Left cardiac atrium (tissue), 4 donors: ENCODE results near the gene TRAPPC2L. TPM values are rescaled to one million over a fixed set of nuclear protein-coding genes. Genes with fewer than 3 reads are reported as not detected.
"Not testable (repeated sequence)": the region's sequence is repeated elsewhere in the genome, so short reads cannot be mapped to it uniquely, and the experiment has no call there.

Source experiments
- ATAC-seq, 2 donors: fragments of 200-7000 bp; cut with Tn5 transposase; one replicate each; pipeline ENCODE4 v1.9.1; 2020; ENCODE audit warnings: mild to moderate bottlenecking in 2 of 2, moderate library complexity in 2 of 2
- DNase-seq: peaks from one replicate; pipeline ENCODE4 v3.0.0-alpha.2; 2020
- intact Hi-C, 2 donors: fragments of 100-400 bp; cut with DNase I; formaldehyde crosslinking; loops; one replicate each; pipeline versions ENCODE4 v1.14.1 to v1.15.1; 2022 to 2023
- total RNA-seq, 2 donors: library from RNA; stranded (reverse); fragmentation: NEBNext Ultra II Directional; extraction: Animal tissue kit (Norgen Biotek cat#: 25700); gene quantifications; one replicate each; pipeline ENCODE4 v1.2.1, GENCODE V29; 2021
- donor health status: DM: no; HTN: yes; CAD: no.
- donor health status: DM: no; HTN: yes; CAD: no; lungs with severe emphysema.
- donor health status: DM: yes; HTN: yes; CAD: no.
- donor health status: Dilated cardiomyopathy.

TRAPPC2L gene
- total RNA-seq, 2 donors from 2014 or later, result 46.0 to 54.3 TPM

GRCh38 chr16:88816736-88817535 lies 40.0 kb upstream of the TRAPPC2L start:
- intact Hi-C loops, result loop anchor here (2.0 to 10.0 kb wide), 3 partner anchors 348 to 398 kb away; partner anchors contain the start of gene ZNF778 (in 1 of the 2)
- ATAC-seq (no peak), DNase-seq (no peak)

GRCh38 chr16:88817785-88818574 lies 38.9 kb upstream of the TRAPPC2L start:
- DNase-seq, result no peak
- intact Hi-C loops, result loop anchor here (2.0 to 10.0 kb wide), 3 partner anchors 347 to 397 kb away; partner anchors contain the start of gene ZNF778 (in 1 of the 2)
- ATAC-seq, result no peak

DNA sequence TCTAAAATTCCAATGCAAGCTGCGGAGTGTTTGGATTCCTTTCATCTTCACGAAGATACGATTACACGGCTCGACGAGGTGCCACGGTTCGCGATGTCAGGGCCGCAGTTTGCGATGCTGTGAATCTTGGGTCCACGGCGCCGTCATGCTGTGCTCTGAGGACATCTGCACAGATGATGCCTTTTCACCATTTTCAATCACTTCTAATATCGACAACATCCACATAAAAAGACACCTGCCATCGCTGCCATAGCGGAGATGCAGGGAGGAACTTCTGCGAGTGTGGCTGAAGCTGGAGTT lies 38.4 kb upstream of the TRAPPC2L start:
- ATAC-seq (no peak), DNase-seq (no peak)
- intact Hi-C loops, result loop anchor here (10.0 kb wide), 2 partner anchors 346 to 396 kb away; partner anchors contain the start of gene ZNF778 (in 1 of the 2)

GRCh38 chr16:88819126-88819525 lies 37.8 kb upstream of the TRAPPC2L start:
- intact Hi-C loops, result loop anchor here (10.0 kb wide), 2 partner anchors 346 to 396 kb away; partner anchors contain the start of gene ZNF778 (in 1 of the 2)
- ATAC-seq (no peak), DNase-seq (no peak)

DNA sequence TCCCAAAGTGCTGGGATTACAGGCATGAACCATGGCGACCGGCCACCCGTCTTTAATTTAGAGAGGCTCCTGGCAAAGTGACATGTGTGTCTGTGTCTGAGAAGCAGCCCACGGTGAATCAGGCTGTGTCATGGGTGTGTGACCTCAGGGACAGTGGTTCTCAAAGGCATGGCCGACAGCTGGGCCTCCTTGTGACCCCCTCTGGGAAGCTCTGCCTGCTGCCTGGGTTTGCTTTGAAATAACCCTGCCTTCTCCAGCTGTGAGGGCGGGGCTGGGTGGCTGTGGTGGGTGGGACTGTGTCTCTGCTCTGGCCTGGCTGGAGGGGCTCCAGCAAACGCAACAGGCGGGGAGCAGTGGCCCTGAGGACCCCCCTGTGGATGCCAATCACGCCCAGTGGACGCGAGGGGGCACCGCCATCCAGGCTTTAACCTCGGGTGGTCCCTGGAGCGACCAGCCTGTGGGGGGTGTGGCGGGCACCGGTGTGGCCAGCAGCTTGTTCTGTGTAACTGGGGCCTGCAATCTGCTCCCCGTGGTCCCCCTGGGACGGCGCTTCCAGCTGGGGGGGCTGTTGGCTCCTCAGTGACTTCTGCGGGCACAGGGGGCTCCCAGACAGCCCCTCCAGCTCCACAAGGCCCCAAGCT lies 36.4 kb upstream of the TRAPPC2L start:
- intact Hi-C loops, result no loop called here
- DNase-seq, result no peak
- ATAC-seq, result no peak

GRCh38 chr16:88821168-88821850 lies 35.6 kb upstream of the TRAPPC2L start:
- intact Hi-C loops, result no loop called here
- DNase-seq, result no peak
- no peak for ATAC-seq

DNA sequence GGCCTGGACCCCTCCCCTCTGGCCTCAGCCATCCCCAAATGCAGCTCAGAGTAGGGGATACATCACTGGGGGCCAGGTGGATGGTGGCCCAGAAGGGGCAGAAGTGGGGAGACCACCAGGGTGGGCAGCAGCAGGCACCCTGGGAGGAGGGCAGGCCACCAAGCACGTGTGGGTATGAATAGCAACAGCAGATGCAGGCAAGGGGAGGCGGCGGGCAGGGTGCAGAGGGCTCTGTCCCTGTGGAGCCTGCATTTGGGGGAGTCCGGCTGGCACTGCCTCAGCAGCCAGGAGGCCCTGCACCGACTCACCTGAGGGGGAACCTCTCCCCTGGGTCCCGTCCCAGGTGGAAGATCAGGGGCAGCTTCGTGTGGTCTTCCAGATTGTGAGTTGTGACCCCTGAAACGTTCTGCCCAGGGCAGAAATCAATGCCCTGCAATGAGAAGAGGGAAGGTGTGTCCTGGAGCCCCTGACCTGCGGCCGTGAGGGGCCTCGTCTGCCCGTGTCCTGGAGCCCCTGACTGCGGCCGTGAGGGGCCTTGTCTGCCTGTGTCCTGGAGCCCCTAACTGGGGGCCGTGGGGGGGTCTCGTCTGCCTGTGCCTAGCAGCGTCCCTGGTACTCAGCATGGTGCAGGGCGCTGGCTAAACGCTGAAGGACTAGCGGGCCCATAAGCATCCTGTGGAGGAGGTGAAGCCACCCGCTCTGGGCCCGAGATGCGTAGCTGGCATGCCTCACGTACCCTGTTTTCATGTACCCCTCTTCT lies 34.5 kb upstream of the TRAPPC2L start:
- no peak for ATAC-seq
- no peak for DNase-seq
- intact Hi-C loops, result no loop called here

DNA sequence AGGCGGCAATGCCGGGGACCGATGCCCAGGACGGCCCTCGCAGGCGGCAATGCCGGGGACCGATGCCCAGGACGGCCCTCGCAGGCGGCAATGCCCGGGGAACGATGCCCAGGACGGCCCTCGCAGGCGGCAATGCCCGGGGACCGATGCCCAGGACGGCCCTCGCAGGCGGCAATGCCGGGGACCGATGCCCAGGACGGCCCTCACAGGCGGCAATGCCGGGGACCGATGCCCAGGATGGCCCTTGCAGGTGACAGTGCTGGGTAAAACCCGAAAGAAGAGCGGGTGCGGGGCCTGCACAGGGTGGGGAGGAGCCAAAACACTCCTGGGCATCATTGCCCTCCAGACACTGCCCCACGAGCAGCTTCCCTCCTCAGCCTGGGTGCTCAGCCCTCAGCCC lies 33.3 kb upstream of the TRAPPC2L start:
- DNase-seq, intact Hi-C loops, ATAC-seq: not testable (repeated sequence)

DNA sequence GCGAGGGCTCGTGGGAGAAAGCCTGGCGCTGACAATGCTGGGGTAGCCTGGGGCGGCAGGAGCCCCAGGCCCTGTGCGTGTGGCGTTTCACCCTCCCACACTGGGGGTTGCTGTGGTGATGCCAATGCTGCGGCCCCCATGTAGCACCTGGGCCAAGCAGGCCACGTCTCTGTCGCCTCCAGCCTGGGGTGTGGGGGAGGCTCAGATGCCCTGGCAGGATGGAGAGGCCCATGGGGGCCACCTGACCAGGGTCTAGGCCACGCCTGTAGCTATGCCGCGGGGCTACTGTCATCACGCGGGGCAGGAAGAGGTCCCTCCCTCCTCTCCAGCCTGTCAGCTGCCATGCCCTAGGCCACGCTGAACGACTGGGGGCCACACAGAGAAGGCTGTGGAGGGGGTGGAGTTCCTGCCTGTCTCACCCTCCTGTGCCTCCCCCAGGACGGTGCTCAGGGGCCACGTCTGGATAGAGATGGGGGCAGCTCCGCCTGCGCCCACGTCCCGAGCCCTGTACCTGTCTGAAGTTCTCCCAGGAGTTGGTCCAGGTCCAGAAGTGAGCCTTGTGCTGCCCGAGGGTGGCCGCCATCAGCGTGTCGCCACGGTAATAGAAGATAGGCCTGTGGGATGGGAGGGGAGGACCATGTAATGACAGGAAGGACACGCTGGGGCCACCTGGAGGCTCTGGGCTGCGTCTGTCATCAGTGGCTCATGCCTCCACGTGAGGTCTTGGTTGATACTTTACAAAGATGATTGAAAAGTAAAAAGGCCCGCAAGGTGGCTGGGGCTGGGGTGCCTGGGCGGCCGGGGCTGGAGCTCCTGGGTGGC lies 32.5 kb upstream of the TRAPPC2L start:
- DNase-seq (no peak), ATAC-seq (no peak)
- intact Hi-C loops, result no loop called here

GRCh38 chr16:88825146-88825545 lies 31.8 kb upstream of the TRAPPC2L start:
- ATAC-seq, result no peak
- intact Hi-C loops, result no loop called here

GRCh38 chr16:88826070-88826840 lies 30.7 kb upstream of the TRAPPC2L start:
- intact Hi-C loops, result no loop called here
- DNase-seq (no peak), ATAC-seq (no peak)

More at GRCh38 chr16:88825146-88825545, 31.8 kb upstream of the TRAPPC2L start:
- DNase-seq, result no peak

GRCh38 chr16:88827727-88828126 lies 29.2 kb upstream of the TRAPPC2L start:
- intact Hi-C loops, result no loop called here
- DNase-seq, result no peak
- ATAC-seq, result no peak

GRCh38 chr16:88828711-88829110 lies 28.2 kb upstream of the TRAPPC2L start:
- intact Hi-C loops, result no loop called here
- no peak for DNase-seq
- ATAC-seq, result no peak

DNA sequence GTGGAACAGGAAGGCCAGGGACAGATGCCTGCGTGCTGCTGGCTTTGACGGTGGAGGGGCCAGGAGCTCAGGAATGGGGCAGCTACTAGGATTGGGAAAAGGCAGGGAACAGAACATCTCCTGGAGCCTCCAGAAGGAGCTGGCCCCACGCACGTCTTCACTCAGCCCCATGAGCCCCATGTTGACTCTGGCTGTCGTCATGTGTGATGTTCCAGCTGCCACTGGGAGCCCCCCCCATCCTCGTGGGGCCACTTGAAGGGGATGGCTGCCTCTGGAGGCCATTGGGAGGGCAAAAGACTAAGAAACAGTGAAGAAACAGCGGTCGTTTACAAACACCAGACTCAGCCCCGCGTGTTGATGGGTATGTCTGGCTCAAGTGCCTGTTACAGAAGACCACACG lies 26.7 kb upstream of the TRAPPC2L start:
- no peak for DNase-seq

GRCh38 chr16:88830783-88831182 lies 26.1 kb upstream of the TRAPPC2L start:
- DNase-seq (no peak), ATAC-seq (no peak)
- intact Hi-C loops, result no loop called here

More for the DNA sequence above, 26.7 kb upstream of the TRAPPC2L start:
- intact Hi-C loops, result no loop called here
- peak in 1 of 2 donors; percentile 35 for ATAC-seq

DNA sequence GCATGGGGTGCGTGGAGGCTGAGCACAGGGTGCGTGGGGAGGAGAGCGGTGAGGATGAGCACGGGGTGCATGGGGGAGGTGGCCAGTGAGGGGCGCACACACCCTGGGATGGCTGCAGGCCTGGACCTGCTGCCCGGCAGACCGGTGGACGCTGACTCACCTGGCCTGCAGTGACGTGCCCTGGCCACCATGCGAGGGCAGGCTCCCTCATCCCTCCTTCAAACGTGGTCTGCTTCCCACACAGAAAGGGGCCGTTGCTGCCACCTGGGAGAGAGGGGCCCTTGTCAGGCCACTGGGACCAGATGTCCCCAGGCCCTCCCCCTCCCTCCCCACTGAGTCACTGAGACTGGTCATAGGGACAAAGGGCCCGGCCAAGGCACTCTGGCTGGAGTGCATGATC lies 25.1 kb upstream of the TRAPPC2L start:
- ATAC-seq (no peak), DNase-seq (no peak)
- intact Hi-C loops, result no loop called here

GRCh38 chr16:88833086-88833485 lies 23.8 kb upstream of the TRAPPC2L start:
- DNase-seq (no peak), ATAC-seq (no peak)
- intact Hi-C loops, result no loop called here
